Loucy (cell line): ENCODE results near the gene EEPD1.

Experiments used
- H2AFZ ChIP-seq: fragments of 200-600 bp; sonication (generic); 2 replicates; pipeline ENCODE4 v1.6.0; 2016; ENCODE audit warnings: antibody characterized with exemption, mild to moderate bottlenecking, low read length, moderate library complexity
- H3F3A ChIP-seq: fragments of 200-600 bp; 2 replicates; pipeline ENCODE4 v1.6.0; 2016; ENCODE audit warnings: antibody characterized with exemption, low read depth, mild to moderate bottlenecking
- H3K27me3 ChIP-seq: fragments of 200-600 bp; sonication (generic); 2 replicates; pipeline ENCODE4 v1.6.1; 2014; ENCODE audit warnings: low read length, mild to moderate bottlenecking; ENCODE audit not compliant: insufficient read depth, poor library complexity, severe bottlenecking
- H3K36me3 ChIP-seq: fragments of 200-600 bp; sonication (generic); 2 replicates; pipeline ENCODE4 v1.6.1; 2016; ENCODE audit warnings: low read length; ENCODE audit not compliant: insufficient read depth
- H3K4me1 ChIP-seq: fragments of 200-600 bp; sonication (generic); 2 replicates; pipeline ENCODE4 v1.5.1; 2014; ENCODE audit warnings: low read length, mild to moderate bottlenecking; ENCODE audit not compliant: insufficient read depth, poor library complexity, severe bottlenecking
- H3K4me2 ChIP-seq: fragments of 200-600 bp; sonication (generic); 2 replicates; pipeline ENCODE4 v1.6.0; 2014; ENCODE audit warnings: antibody characterized with exemption, low read length, low read depth, mild to moderate bottlenecking; ENCODE audit not compliant: poor library complexity, severe bottlenecking
- H3K4me3 ChIP-seq: fragments of 200-600 bp; sonication (generic); 2 replicates; pipeline ENCODE4 v1.5.1; 2014; ENCODE audit warnings: low read length, mild to moderate bottlenecking, mixed read lengths; ENCODE audit not compliant: poor library complexity, severe bottlenecking
- H3K79me2 ChIP-seq: fragments of 200-600 bp; sonication (generic); 2 replicates; pipeline ENCODE4 v1.6.1; 2014; ENCODE audit warnings: low read length; ENCODE audit not compliant: insufficient read depth
- H3K9ac ChIP-seq: fragments of 200-600 bp; sonication (generic); 2 replicates; pipeline ENCODE4 v1.6.0; 2014; ENCODE audit warnings: mild to moderate bottlenecking, low read depth, low read length, moderate library complexity; ENCODE audit not compliant: poor library complexity, severe bottlenecking
- H3K9me2 ChIP-seq: fragments of 200-600 bp; sonication (generic); replicated peaks from 2 replicates; pipeline ENCODE4 v1.6.1; 2016; ENCODE audit warnings: low read depth, low read length, mixed read lengths
- H3K9me3 ChIP-seq: fragments of 200-600 bp; sonication (generic); 2 replicates; pipeline ENCODE4 v1.6.1; 2014; ENCODE audit warnings: mild to moderate bottlenecking, antibody characterized with exemption, low read length, low read depth; ENCODE audit not compliant: insufficient read depth
- H4K20me1 ChIP-seq: fragments of 200-600 bp; sonication (generic); 2 replicates; pipeline ENCODE4 v1.6.0; 2014; ENCODE audit warnings: antibody characterized with exemption, low read length, mild to moderate bottlenecking; ENCODE audit not compliant: insufficient read depth, poor library complexity, severe bottlenecking
- CTCF ChIP-seq: fragments of 200-600 bp; sonication (generic); conservative IDR thresholded peaks from 2 replicates; pipeline ENCODE4 v1.5.1; 2014; ENCODE audit warnings: mild to moderate bottlenecking, antibody characterized with exemption, low read length
- EZH2phosphoT487 ChIP-seq: fragments of 200-600 bp; IDR thresholded peaks from 2 replicates; pipeline ENCODE4 v1.6.1; 2018; ENCODE audit warnings: antibody characterized with exemption, mild to moderate bottlenecking, moderate library complexity, borderline replicate concordance

Gene EEPD1

GRCh38 chr7:36266190-36266589 lies 113.1 kb downstream of the EEPD1 start:
- Histone ChIP-seq H3K36me3 (no peaks in the 10 kb centered on the region), H3F3A (no peaks in the 10 kb centered on the region), H3K9me2 (no peaks in the 10 kb centered on the region), H3K4me3 (no peak overlapping the region), H3K9me3 (no peaks in the 10 kb centered on the region), H3K9ac (no peak overlapping the region), H3K27me3 (no peaks in the 10 kb centered on the region), H2AFZ (no peak overlapping the region), H4K20me1 (no peaks in the 10 kb centered on the region), H3K4me2 (no peak overlapping the region), H3K79me2 (no peaks in the 10 kb centered on the region), H3K4me1 (peaks cover 47% of the 10 kb centered on the region)
- TF ChIP-seq EZH2phosphoT487 (no peak), CTCF (no peak)

GRCh38 chr7:36266683-36267082 lies 113.6 kb downstream of the EEPD1 start:
- H3K4me1 ChIP-seq = peaks cover 42% of the 10 kb centered on the region
- H3K9me3 ChIP-seq = no peaks in the 10 kb centered on the region
- no peak overlapping the region for H2AFZ ChIP-seq
- H3K4me3 ChIP-seq = no peak overlapping the region
- H3K9me2 ChIP-seq = no peaks in the 10 kb centered on the region
- H3K27me3 ChIP-seq = no peaks in the 10 kb centered on the region
- TF ChIP-seq EZH2phosphoT487 = no peak
- no peak for TF ChIP-seq CTCF
- no peaks in the 10 kb centered on the region for H3F3A ChIP-seq
- H3K9ac ChIP-seq = no peak overlapping the region
- no peaks in the 10 kb centered on the region for H4K20me1 ChIP-seq
- no peak overlapping the region for H3K4me2 ChIP-seq
- H3K36me3 ChIP-seq = no peaks in the 10 kb centered on the region
- H3K79me2 ChIP-seq = no peaks in the 10 kb centered on the region

- Histone ChIP-seq H3K4me2 (no peak overlapping the region), H3K9me3 (no peaks in the 10 kb centered on the region), H2AFZ (no peak overlapping the region), H3K27me3 (no peaks in the 10 kb centered on the region), H3K36me3 (no peaks in the 10 kb centered on the region), H3K4me3 (no peak overlapping the region), H4K20me1 (no peaks in the 10 kb centered on the region), H3K9ac (peak overlapping the region; percentile 61), H3K4me1 (peaks cover 26% of the 10 kb centered on the region), H3F3A (no peaks in the 10 kb centered on the region), H3K79me2 (no peaks in the 10 kb centered on the region), H3K9me2 (no peaks in the 10 kb centered on the region)
- TF ChIP-seq CTCF (no peak), EZH2phosphoT487 (no peak)
Measured at GRCh38 chr7:36272211-36272566, 119.1 kb downstream of the EEPD1 start.
